Measurements from ENCODE around the gene SDHC.
"Not testable (repeated sequence)": the region's sequence is repeated elsewhere in the genome, so short reads cannot be mapped to it uniquely, and the experiment has no call there.

SDHC gene

DNA sequence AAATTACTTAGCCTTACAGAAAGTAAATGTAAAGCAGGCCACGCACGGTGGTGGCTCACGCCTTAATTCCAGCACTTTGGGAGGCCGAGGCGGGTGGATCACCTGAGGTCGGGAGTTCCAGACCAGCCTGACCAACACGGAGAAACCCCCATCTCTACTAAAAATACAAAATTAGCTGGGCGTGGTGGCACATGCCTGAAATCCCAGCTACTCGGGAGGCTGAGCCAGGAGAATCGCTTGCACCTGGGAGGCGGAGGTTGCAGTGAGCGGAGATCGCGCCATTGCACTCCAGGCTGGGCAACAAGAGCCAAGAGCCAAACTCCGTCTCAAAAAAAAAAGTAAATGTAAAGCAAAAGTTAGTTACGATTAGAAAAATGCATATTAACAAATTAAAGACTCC, 75.0 kb downstream of the SDHC start:
- not testable (repeated sequence) for DNase-seq

- DNase-seq = peak; percentile 93
Measured at GRCh38 chr1:161389691-161390558, 75.7 kb downstream of the SDHC start.

- no peak for DNase-seq
Measured at GRCh38 chr1:161390559-161390858, 76.3 kb downstream of the SDHC start.

DNA sequence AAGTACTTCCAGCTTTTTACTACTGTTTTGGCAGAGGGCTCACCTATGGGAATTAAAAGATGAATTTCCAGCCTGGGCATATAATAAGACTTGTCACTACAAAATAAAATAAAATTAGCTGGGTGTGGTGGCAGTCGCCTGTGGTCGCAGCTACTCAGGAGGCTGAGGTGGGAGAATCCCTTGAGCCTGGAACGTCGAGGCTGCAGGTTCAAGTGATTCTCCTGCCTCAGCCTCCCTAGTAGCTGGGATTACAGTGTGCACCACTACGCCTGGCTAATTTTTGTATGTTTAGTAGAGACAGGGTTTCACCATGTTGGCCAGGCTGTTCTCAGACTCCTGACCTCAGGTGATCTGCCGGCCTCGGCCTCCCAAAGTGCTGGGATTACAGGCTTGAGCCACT, 77.0 kb downstream of the SDHC start:
- not testable (repeated sequence) for DNase-seq

DNA sequence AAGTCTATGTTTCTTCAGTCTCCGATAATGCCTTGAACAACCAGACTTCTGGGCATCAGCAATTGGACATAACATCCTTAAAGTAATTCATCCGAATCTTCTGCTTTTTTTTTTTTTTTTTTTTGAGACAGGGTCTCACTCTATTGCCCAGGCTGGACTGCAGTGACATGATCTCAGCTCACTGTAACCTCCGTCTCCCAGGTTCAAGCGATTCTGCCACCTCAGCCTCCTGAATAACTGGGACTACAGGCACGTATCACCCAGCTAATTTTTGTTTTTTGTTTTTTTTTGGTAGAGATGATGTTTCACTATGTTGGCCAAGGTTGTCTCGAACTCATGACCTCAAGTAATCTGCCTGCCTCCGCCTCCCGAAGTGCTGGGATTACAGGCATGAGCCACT, 77.4 kb downstream of the SDHC start:
- no peak for DNase-seq

- DNase-seq = no peak
Measured at GRCh38 chr1:161393151-161393550, 79.0 kb downstream of the SDHC start.

DNA sequence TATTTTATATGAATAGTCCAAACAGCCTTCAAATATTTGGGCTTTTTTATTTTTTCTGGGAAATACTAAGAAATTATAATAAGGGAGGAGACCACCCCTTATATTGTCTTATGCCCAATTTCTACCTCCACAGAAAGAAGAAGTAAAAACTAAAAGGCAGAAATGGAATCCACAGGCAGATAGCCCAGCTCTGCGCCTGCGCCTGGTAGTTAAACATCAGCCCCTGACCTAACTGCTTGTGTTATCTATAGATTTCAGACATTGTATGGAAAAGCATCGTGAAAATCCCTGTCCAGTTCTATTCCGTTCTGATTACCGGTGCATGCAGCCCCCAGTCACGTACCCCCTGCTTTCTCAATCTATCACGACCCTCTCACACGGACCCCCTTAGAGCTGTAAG, 82.9 kb downstream of the SDHC start:
- not testable (repeated sequence) for DNase-seq

- DNase-seq = no peak
Measured at GRCh38 chr1:161398900-161399256, 84.7 kb downstream of the SDHC start.

DNA sequence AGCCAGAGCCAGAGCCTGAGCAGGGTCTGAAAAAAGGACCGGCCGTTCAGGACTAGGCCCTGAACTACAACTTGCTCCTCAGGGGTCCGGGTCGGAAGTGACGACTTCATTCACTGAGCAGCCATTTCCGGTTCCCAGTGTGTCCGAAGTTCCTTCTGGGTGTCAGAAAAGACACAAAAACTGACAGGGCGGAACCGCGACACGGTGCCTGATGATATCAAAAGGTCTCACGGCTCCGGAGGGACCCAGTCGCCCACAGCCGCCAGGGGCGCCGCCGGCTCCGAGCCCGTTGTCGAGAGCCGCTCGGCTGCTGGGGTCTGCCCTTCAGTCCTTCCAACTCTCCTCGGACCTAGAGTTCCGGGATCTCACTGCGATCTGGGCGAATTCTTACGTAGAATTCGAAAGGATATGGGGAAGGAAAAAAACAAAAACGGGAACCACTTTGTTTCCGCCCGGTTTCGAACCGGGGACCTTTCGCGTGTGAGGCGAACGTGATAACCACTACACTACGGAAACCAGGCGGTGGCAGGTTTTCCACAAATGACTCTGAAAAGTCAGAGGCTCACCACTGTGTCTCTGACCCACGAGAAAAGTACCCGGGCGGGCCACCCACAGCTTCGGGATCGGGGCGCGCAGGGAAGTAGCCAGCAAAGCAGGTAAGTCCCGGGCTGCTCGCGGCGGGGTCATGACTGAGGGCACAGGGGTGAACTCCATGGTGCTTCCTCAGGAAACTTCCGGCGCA, 85.2 kb downstream of the SDHC start:
- peak; percentile 94 for DNase-seq

- no peak for DNase-seq
Measured at GRCh38 chr1:161402446-161402845, 88.3 kb downstream of the SDHC start.

- no peak for DNase-seq
Measured at GRCh38 chr1:161404051-161404597, 89.9 kb downstream of the SDHC start.

GRCh38 chr1:161406551-161406950, 92.4 kb downstream of the SDHC start:
- not testable (repeated sequence) for DNase-seq

- no peak for DNase-seq
Measured at GRCh38 chr1:161407451-161407985, 93.3 kb downstream of the SDHC start.

GRCh38 chr1:161408429-161409052, 94.4 kb downstream of the SDHC start:
- DNase-seq = no peak

- DNase-seq = not testable (repeated sequence)
Measured at GRCh38 chr1:161409848-161410635, 95.9 kb downstream of the SDHC start.

DNA sequence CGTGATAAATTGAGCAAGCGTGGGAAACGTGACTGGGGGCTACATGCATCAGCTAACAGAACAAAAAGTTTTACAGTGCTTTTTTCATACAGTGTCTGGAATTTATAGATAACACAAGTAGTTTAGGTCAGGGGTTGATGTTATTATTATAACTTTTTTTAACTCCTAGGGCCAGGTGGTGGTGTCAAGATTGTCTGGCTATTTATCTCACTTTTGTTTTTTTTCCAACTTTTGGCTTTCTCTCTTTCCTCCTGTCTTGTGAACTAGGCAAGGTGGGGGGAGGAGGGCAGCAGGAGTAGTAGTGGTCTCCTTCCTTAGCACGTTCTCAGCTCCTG, 96.4 kb downstream of the SDHC start:
- DNase-seq = not testable (repeated sequence)
